MCF 10A (cell line): ENCODE data around the gene SDK1. TPM values are rescaled to one million over a fixed set of nuclear protein-coding genes. Genes with fewer than 3 reads are reported as not detected.

Experiments
- BruUV-seq: library from RNA; stranded (reverse); fragments of 400-500 nt; replicated peaks from 2 replicates; lab custom pipeline; 2021; lab: Mats Ljungman, UMichigan
- CTCF ChIA-PET: fragments of 300-600 bp; sonication (Branson Sonifier 250); formaldehyde crosslinking; extraction: SDS; loops from one replicate; lab custom pipeline; 2021; ENCODE audit warnings: antibody characterized with exemption, inconsistent platforms; lab: Yijun Ruan, JAX
- POLR2A ChIA-PET: fragments of 300-600, 350-650 bp; sonication (Branson Sonifier 250); formaldehyde crosslinking; extraction: SDS; loops from one replicate; lab custom pipeline; 2020; ENCODE audit warnings: antibody characterized with exemption, inconsistent platforms; lab: Yijun Ruan, JAX
- DNase-seq: peaks from one replicate; pipeline ENCODE4 v3.0.0-alpha.2; 2018; ENCODE audit not compliant: unreplicated experiment
- H3K27ac Mint-ChIP-seq: one replicate; pipeline ENCODE4 v1.8.0; 2022; ENCODE audit warnings: mild to moderate bottlenecking, low read depth, mixed read lengths; ENCODE audit not compliant: unreplicated experiment
- H3K27me3 Mint-ChIP-seq: one replicate; pipeline ENCODE4 v1.8.0; 2022; ENCODE audit warnings: mixed read lengths; ENCODE audit not compliant: insufficient read depth, unreplicated experiment
- H3K36me3 Mint-ChIP-seq: one replicate; pipeline ENCODE4 v1.8.0; 2022; ENCODE audit warnings: mild to moderate bottlenecking, moderate library complexity, mixed read lengths; ENCODE audit not compliant: insufficient read depth, unreplicated experiment
- H3K4me1 Mint-ChIP-seq: one replicate; pipeline ENCODE4 v1.8.0; 2022; ENCODE audit warnings: mixed read lengths; ENCODE audit not compliant: insufficient read depth, unreplicated experiment
- H3K4me3 Mint-ChIP-seq: one replicate; pipeline ENCODE4 v1.8.0; 2022; ENCODE audit warnings: mild to moderate bottlenecking, moderate library complexity, mixed read lengths; ENCODE audit not compliant: unreplicated experiment
- H3K9me3 Mint-ChIP-seq: one replicate; pipeline ENCODE4 v1.8.0; 2022; ENCODE audit warnings: mixed read lengths; ENCODE audit not compliant: unreplicated experiment
- CTCF ChIP-seq: fragments of 200-600 bp; IDR thresholded peaks from one replicate; pipeline ENCODE4 v1.8.0; 2022; ENCODE audit warnings: antibody characterized with exemption, mild to moderate bottlenecking; ENCODE audit not compliant: unreplicated experiment
- intact Hi-C: fragments of 100-400 bp; cut with micrococcal nuclease; formaldehyde crosslinking; loops from 2 replicates; pipeline ENCODE4 v1.14.1; 2022
- total RNA-seq: library from RNA; stranded (reverse); gene quantifications from 2 replicates; pipeline ENCODE4 v1.2.3, GENCODE V29; 2022

SDK1 gene
- total RNA-seq, 1 experiment from 2014 or later: 3.3 TPM

GRCh38 chr7:3260401-3260715 lies 40.7 kb upstream of the SDK1 start:
- Mint-ChIP-seq H3K27ac (no peak overlapping the region), H3K4me1 (no peaks in the 10 kb centered on the region), H3K9me3 (no peaks in the 10 kb centered on the region), H3K36me3 (no peaks in the 10 kb centered on the region), H3K27me3 (peaks cover 27% of the 10 kb centered on the region), H3K4me3 (no peak overlapping the region)
- ChIA-PET POLR2A (no interaction called here), CTCF (no interaction called here)
- DNase-seq: no peak
- TF ChIP-seq CTCF: no peak
- BruUV-seq: no TSS peak
- intact Hi-C loops: no loop called here

GRCh38 chr7:3264693-3265339 lies 36.2 kb upstream of the SDK1 start:
- Mint-ChIP-seq H3K9me3 (no peaks in the 10 kb centered on the region), H3K4me1 (peaks cover 8% of the 10 kb centered on the region), H3K4me3 (no peak overlapping the region), H3K36me3 (no peaks in the 10 kb centered on the region), H3K27ac (no peak overlapping the region), H3K27me3 (peaks cover 27% of the 10 kb centered on the region)
- intact Hi-C loops: no loop called here
- POLR2A ChIA-PET: no interaction called here
- BruUV-seq: no TSS peak
- CTCF ChIA-PET: no interaction called here
- no peak for DNase-seq
- no peak for TF ChIP-seq CTCF

- peaks cover 8% of the 10 kb centered on the region for H3K4me1 Mint-ChIP-seq
- H3K27ac Mint-ChIP-seq: no peak overlapping the region
- H3K9me3 Mint-ChIP-seq: no peaks in the 10 kb centered on the region
- H3K4me3 Mint-ChIP-seq: no peak overlapping the region
- no peak for DNase-seq
- peaks cover 27% of the 10 kb centered on the region for H3K27me3 Mint-ChIP-seq
- H3K36me3 Mint-ChIP-seq: no peaks in the 10 kb centered on the region
- POLR2A ChIA-PET: no interaction called here
- CTCF ChIA-PET: no interaction called here
- no peak for TF ChIP-seq CTCF
- intact Hi-C loops: no loop called here
- no TSS peak for BruUV-seq
These were observed 35.7 kb upstream of the SDK1 start for GRCh38 chr7:3265388-3265787.

- no peaks in the 10 kb centered on the region for H3K36me3 Mint-ChIP-seq
- peaks cover 8% of the 10 kb centered on the region for H3K4me1 Mint-ChIP-seq
- DNase-seq: no peak
- BruUV-seq: no TSS peak
- H3K27me3 Mint-ChIP-seq: peaks cover 19% of the 10 kb centered on the region
- TF ChIP-seq CTCF: no peak
- CTCF ChIA-PET: no interaction called here
- H3K4me3 Mint-ChIP-seq: no peak overlapping the region
- H3K9me3 Mint-ChIP-seq: no peaks in the 10 kb centered on the region
- POLR2A ChIA-PET: no interaction called here
- intact Hi-C loops: no loop called here
- H3K27ac Mint-ChIP-seq: no peak overlapping the region
These were observed 34.8 kb upstream of the SDK1 start for GRCh38 chr7:3266240-3266639.
